HG03432 (cell line): ENCODE data around the gene CEACAM8.
"Not testable (repeated sequence)": the region's sequence is repeated elsewhere in the genome, so short reads cannot be mapped to it uniquely, and the experiment has no call there.

Experiments
- ATAC-seq: cut with Tn5 transposase; IDR thresholded peaks from one replicate; pipeline ENCODE4 v1.9.1; 2021; ENCODE audit warnings: mild to moderate bottlenecking, moderate library complexity; ENCODE audit not compliant: unreplicated experiment

CEACAM8 gene

DNA sequence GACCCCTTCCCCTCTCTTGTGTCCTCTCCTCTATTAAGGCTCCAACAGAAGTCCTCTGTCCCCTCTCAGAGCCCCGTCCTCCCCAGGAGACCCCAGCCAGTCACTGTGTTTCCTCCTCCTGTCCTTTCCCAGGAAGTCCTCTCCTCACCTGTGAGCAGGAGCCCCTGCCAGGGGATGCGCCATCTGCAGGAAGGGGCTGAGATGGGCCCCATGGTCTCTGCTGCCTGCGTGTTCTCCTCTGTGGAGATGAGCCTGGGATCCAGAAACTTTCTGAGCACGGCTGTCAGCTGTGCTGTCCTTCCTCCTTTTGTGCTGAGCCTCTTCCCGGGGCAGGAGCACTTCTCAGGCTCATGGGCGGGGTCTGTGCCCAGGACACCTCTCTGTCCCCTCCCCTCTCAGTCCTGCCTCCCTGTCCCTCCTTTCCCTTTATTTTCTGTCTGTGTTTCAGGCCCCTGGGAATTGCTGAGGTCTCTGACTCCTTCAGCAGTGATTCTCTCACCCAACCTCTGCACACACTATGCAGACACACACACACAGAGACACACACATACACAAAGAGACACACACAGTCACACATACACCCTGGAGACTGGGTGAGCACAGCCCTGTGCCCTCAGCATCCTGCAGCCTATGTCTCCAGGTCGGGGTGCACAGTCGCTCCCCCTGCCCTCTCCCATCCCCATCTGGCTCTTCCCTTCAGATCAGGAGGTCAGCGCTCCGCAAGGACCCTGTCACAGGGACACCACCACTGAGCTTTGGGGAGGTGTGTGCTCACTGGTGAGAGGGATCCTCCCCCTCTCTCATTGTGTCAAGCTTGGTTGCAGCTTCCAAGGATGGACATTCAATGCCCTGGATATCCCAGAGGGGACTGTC, at the start of gene CEACAM8:
TSS of gene CEACAM8 (minus strand) at position 308 of the 873 bp plus-strand sequence. CDS start at position 212, 96 bp downstream.
- no peak for ATAC-seq

DNA sequence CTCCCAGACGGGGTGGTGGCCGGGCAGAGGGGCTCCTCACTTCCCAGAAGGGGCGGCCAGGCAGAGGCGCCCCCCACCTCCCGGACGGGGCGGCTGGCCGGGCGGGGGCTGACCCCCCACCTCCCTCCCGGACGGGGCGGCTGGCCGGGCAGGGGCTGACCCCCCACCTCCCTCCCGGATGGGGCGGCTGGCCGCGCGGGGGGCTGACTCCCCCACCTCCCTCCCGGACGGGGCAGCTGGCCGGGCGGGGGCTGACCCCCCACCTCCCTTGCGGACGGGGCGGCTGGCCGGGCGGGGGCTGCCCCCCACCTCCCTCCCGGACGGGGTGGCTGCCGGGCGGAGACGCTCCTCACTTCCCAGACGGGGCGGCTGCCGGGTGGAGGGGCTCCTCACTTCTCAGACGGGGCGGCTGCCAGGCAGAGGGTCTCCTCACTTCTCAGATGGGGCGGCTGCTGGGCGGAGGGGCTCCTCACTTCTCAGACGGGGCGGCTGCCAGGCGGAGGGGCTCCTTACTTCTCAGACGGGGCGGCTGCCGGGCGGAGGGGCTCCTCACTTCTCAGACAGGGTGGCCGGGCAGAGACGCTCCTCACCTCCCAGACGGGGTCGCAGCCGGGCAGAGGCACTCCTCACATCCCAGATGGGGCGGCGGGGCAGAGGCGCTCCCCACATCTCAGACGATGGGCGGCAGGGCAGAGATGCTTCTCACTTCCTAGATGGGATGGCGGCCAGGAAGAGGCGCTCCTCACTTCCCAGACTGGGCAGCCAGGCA, 44.8 kb upstream of the CEACAM8 start:
- ATAC-seq = not testable (repeated sequence)

DNA sequence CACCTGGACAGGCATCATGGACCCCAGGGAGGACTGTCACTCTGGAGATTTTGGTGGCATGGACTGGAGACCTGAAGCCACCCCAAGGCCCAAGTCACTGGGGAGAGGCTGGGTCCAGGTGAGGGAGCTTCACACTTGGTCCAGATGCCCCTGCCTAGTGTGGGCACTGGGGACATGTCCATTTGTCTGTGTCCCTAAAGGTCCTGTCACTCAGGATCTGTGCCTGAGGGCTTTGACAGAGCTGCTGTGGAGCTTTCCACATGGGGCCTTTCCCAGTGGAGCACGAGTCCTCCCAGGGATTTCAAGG, 40.5 kb upstream of the CEACAM8 start:
- ATAC-seq = no peak

DNA sequence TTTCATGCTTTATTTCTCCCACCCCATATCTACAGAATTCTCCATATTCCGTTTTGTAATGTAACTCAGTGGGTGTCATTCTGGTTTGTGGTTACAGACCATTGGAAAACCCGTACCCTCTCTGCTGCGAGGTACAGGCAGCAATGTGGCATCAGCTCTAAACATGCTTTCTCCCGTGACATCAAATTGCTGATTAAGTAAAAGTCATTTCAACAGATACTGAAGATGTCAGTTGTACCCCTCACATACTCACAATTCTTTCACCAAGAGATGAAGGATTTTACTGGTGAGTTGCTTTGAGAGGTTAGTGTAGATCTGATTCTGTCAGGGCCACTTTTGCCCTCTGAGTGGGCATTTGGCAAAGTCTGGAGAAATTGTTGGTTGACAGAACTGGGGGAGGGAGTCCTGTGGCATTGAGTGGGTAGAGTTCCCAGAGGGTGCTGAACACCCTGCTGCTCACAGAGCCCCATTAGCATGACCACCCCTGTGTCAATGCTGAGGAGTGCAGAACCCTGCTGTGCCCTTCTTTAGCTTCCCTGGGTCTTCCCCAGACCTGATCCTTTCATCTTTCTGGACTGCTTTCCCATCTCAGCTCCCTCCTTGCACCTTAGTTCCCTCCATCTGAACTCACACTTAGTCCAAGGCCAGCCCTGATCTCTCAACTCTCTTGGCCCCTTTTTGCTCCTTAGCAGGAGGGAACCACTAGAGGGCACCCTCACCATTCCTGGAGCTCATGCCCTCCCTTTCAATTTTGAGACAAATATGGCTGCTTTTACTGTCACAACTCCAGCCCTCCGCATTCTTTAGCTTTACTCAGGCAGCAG, 39.9 kb upstream of the CEACAM8 start:
- no peak for ATAC-seq

DNA sequence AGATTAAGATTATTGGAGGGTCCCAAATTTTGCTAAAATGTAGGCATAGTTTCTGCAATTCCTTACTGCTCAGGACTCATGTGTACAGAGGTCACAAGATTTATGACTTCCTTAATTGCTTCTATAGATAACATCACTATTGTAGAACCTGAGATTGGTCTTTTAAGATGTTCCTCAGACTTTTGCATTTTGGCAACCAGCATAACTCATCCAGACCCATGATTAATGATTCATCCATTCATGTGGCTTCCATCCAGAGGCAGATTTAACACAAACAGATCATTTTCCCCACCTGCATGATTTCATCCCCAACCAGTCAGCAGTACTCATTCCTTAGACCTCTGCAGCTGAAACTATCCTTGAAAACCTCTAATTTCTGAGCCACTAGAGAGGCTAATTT, 34.5 kb upstream of the CEACAM8 start:
- ATAC-seq = no peak

DNA sequence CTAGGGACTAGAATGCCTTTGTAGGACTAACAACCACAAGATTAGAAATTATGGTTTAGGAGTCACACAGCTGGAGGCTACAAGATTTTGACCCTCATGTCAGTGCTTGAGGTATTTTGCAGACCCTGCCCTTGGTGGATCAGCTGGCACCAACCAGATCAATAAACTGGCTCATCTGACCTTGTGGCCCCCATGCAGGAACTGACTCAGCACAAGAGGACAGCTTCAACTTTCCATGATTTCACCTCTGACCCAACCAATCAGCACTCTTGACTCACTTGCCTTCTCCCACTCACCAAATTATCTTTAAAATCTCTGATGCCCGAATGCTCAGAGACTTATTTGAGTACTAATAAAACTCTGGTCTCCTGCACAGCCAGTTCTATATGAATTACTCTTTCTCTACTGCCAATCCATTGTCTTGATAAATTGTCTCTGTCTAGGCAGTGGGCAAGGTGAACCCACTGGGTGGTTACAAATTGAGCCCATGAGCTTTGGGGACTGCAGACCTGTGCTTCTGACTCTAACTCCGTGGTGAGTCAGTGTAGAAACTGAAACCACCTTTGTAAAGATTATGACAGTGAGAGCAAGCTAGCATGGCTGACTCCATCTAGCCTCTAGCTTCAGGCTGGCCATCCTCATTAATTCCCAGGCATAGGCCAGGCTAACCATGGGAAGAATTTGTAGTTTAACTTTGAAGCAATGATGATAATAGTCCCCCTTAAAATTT, 33.9 kb upstream of the CEACAM8 start:
- no peak for ATAC-seq

DNA sequence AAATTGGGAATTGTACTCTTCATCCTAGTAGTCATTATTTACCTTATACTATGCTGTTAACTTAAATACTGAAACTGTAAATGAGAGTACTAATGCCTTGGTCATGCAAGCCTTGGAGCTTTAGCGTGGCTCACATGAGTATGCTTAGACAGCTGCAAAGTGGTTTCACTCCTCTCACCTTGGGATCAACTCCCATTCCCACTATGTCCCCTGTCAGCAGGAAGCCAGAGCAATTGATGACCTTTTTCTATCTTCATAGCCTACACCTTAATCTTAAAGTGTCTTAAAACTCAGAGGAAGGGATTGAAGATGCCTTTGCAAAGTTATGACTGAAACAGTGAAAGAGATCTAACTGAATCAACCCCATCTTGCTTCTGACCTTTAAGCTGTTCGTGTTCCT, 33.2 kb upstream of the CEACAM8 start:
- ATAC-seq = no peak

DNA sequence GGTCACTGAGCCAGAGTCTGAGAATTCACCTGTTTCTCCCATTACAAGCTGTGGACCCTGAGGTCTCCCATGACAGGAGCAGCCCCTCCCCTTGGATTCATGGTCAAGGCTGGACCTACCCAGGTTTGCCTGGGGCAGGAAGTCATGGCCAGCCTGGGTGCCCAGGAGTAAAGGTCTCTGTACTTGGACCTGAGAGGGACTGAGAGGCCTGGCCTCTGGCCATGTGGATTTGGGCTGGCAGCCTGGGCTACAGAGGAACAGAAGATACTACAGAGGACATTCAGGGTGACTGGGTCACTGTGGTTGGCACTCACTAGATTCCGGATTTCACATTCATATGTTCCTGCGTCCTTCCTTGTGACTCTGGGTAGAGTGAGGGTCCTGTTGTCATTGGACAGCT, 31.5 kb upstream of the CEACAM8 start:
- ATAC-seq = no peak

DNA sequence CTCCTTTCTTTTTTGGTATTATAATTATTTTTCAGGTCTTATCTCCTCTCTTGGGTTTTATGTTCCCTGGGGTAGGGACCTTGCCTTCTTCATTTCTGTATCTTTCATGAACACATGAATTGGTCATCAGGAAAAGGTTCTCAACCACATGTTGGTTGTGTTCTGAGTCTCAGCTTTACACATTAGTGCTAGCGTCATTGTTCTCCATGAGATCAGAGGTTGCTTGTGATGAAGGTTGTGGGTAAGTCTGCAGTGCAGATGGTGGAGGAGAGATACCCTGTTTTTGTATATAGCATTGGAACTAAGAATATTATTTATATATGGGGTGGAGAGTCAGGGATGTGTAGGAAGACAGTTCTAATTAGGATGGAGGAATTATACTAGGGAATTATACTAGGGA, 24.5 kb upstream of the CEACAM8 start:
- ATAC-seq = no peak

DNA sequence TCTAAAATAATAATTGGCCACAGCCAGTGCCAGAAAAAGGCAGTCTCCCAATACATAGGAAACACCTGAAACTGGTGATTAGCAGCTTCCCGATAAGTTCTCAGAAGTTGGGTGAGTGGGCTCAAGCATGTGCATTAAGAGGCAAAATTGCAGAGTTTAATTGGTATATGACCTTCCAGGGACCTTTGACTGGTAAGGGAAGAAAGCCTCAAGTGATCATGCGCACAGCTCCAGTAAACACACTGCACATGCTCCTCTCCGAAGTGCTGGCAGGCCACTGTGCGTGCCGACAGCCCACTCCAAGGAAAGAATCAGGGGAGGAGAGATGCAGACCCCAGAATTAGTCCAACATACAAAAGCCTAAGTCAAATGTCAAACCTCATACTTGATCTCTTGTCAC, 18.9 kb upstream of the CEACAM8 start:
- ATAC-seq = no peak

DNA sequence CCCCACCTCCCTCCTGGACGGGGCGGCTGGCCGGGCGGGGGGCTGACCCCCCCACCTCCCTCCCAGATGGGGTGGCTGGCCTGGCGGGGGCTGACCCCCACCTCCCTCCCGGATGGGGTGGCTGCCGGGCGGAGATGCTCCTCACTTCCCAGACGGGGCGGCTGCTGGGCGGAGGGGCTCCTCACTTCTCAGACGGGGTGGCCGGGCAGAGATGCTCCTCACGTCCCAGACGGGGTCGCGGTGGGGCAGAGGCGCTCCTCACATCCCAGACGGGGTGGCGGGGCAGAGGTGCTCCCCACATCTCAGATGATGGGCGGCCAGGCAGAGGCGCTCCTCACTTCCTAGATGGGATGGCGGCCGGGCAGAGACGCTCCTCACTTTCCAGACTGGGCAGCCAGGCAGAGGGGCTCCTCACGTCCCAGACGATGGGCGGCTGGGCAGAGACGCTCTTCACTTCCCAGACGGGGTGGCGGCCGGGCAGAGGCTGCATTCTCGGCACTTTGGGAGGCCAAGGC, 15.7 kb upstream of the CEACAM8 start:
- not testable (repeated sequence) for ATAC-seq

DNA sequence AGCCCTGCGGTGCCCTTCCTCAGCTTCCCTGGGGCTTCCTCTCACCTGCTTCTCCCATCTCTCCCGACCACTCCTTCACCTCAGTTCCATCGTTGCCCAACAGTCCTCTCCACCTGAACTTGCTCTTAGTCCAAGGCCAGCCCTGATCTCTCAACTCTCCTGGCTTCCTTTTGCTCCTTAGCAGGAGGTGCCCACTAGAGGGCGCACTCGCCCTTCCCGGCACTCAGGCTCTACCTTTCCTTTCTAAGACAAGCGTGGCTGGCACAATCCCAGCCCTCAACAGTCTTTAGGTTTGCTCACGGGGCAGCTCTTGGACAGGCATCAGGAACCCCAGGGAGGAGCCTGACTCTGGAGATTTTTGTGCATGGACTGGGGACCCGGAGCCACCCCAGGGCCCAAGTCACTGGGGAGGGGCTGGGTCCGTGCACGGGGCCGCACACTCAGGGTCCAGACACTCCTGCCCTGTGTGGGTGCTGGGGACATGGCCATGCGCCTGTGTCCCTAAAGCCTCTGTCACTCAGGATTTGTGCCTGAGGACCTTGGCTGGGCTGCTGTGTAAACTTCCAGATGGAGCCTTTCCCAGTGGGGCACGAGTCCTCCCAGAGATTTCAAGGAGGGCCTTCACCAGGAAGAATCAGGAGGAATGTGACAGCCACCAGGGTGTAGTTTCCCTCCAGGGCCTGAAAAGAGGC, 12.1 kb upstream of the CEACAM8 start:
- no peak for ATAC-seq

DNA sequence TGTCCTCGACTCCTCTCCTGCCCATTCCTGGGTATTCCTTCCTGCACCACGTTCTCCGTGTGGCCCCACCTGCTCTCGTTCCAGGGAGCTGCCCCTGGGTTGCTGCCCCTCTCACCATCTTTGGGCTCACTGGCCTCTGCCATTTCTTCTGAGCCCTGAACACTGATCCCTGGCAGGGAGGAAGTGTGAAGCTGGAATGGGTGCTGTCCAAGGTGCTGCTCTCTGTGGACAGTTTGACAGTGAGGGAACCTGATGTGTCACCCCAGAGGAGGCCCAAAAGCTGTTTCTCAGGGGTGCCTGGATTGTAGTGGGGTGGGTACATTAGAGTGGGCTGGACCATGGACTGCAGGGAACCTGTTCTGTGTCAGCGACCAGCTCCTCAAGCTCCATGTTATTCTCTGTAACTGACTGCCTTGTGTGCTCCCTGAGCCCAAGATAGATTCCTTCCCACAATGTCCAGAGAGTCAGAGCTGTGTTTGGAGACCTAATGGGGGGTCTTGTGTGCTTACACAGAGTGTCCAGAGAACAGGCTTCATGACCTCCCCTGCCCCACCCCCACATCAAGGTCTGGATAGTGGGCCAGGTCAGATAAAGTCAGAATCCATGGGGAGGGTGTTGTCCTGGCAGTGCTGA, 7.2 kb upstream of the CEACAM8 start:
- ATAC-seq = no peak

DNA sequence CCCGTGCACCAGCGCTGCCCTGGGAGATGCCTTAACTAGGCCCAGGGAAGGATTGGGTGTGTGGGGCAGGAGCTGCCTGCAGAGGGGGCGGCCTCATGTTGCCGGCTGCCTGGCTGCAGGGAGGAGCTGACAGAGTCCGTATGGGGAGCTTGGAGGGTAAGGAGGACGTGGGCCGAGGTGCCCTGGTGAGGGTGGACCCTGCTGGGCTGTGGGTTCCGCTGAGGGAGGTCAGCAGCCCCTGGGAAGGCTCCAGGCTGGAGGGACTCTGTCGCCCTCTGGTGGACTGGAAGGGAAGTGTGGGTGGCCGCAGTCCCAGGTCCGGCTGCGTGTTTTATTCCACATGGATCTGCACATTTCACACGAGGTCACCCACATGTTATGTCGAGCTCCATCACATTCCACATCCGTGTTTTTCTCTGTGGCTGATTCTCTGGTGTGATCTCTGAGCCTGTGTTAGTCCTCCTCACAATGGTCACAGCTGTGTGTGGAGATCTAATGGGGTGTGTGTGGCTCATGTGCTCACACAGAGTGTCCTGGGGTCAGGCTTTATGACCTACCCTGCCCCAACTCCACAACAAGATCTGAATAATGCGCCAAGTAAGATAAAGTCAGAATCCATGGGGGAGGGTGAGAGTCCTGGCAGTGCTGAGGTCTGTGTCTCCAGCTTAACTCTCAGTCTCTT, 1.8 kb upstream of the CEACAM8 start:
- ATAC-seq = no peak

DNA sequence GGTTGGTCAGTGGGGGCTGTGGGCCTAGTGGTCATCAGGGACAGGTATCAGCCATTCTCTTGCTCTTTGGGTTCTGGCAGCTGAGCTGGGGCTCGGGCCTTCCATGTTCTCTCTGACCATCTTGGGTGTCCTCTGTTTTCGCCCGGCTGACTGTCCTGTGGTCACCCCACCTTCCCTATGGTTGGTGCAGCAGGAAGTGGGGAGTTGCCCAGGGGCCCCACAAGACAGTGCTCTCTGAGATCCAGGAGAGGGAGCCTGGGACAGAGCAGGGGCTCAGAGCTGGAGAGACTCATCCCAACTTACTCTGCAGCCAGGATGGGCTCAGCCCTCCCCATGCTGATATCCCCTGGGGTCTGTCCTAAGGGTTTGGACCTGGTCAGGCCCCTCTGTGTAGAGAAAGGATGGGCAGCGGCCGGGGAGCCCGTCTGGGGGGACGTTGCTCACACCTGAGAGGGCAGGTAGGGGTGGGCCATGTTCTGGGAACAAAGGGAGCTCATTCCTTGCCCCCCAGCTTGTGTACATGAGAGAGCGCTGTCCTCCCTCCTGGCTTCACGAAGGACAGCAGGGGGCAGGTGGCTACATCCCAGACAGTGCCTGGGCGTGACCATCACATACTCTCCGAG, 937 bp upstream of the CEACAM8 start:
- ATAC-seq = no peak

DNA sequence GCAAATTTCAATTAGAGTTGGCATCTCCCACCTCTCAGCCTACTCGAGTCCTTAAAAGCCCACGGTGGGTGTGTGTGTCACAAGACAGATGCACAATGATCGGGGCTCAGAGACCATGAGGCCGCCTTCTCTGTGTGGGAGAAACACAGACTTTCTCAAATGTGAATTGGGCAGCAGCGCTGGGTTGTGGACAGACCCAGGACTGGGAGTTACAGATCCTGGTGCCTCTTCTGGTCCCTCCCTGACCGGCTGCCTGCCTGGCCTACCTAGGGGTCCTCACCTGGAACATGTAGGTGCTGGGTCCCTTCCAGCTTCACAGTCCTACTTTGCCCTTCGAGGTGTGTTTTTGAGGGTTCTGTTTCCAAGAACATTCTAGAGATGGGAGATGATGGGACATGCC, 4.9 kb downstream of the CEACAM8 start:
- ATAC-seq = no peak

DNA sequence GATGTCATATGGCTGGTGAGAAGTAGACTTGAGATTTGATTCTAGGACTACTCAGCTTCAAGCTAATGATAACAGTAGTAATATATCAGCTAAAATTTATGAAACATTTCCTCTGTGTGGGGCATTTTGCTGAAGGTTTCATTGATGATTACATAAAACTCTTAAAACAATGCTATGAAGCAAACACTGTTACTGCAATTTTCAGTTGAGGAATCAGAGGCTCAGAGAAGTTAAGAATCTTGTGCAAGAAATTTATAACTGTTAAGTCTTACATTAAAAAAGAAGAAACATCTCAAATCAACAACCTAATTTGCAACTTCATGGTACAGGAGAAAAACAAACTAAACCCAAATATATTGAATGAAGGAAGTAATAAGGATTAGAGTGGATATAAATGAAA, 10.3 kb downstream of the CEACAM8 start:
- no peak for ATAC-seq

DNA sequence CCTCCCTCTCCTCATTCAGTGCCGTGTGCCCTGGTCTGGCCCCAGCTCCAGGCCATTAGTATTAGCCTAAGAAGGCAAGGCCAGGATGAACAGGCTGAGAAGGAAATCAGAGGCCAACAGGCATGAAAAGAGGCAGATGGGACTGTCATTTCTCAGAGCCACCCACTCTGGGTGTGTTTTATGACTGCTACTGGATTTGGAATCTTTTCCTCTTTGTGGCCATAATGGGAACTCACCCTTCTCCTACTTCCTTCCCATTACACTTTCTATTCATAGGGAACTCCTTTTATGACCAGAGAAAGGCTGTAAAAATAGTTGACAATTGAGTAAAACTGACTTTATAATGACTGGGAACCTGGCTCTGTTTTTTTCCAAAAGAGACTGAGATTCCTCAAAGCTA, 17.7 kb downstream of the CEACAM8 start:
- no peak for ATAC-seq

DNA sequence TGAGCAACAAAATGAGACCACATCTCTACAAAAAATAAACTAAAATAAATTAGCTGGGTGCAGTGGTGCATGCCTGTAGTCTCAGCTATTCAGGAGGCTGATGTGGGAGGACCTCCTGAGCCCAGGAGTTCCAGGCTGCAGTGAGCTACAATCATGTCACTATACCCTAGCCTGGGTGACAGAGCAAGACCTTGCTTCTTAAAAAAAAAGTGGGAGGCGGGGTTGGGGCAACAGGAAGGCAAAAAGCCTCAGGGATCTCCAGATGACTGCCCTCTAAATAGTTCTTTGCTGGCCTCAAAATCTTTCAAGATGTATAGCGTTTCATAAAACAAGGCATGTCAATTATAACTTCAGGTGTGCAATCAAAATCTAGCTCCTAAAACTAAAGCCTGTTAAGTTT, 18.5 kb downstream of the CEACAM8 start:
- ATAC-seq = no peak
